H9 (cell line): ENCODE data around the gene SLC39A1. TPM values are rescaled to one million over a fixed set of nuclear protein-coding genes. Genes with fewer than 3 reads are reported as not detected.
A peak's percentile ranks its signal among the peaks of the same experiment; 100 is the strongest.

Experiments used
- DNase-seq: peaks from one replicate; pipeline ENCODE4 v3.0.0-alpha.2; 2017
- H2AFZ ChIP-seq: one replicate; pipeline ENCODE4 v1.6.1; 2013; ENCODE audit warnings: mild to moderate bottlenecking, low read length, control low read depth, moderate library complexity
- H2AK5ac ChIP-seq: 2 replicates; pipeline ENCODE4 v1.6.1; 2013; ENCODE audit warnings: low read length, control low read depth, mixed read lengths; ENCODE audit not compliant: insufficient read length
- H2BK120ac ChIP-seq: one replicate; pipeline ENCODE4 v1.6.1; 2013; ENCODE audit warnings: low read depth, mild to moderate bottlenecking, low read length, control low read depth, inconsistent platforms; ENCODE audit not compliant: poor library complexity, severe bottlenecking
- H2BK12ac ChIP-seq: 2 replicates; pipeline ENCODE4 v1.6.1; 2013; ENCODE audit warnings: low read length, control low read depth, mixed read lengths, low read depth; ENCODE audit not compliant: insufficient read length
- H2BK15ac ChIP-seq: 2 replicates; pipeline ENCODE4 v1.6.1; 2013; ENCODE audit warnings: low read depth, low read length, control low read depth
- H2BK20ac ChIP-seq: one replicate; pipeline ENCODE4 v1.6.1; 2013; ENCODE audit warnings: low read depth, mild to moderate bottlenecking, low read length, control low read depth, inconsistent platforms; ENCODE audit not compliant: poor library complexity, severe bottlenecking
- H2BK5ac ChIP-seq: 2 replicates; pipeline ENCODE4 v1.6.1; 2013; ENCODE audit warnings: low read length, control low read depth, mixed read lengths; ENCODE audit not compliant: insufficient read length
- H3K14ac ChIP-seq: 2 replicates; pipeline ENCODE4 v1.6.1; 2013; ENCODE audit warnings: low read length, control low read depth; ENCODE audit not compliant: insufficient read depth
- H3K18ac ChIP-seq: 2 replicates; pipeline ENCODE4 v1.6.1; 2013; ENCODE audit warnings: low read depth, mild to moderate bottlenecking, mixed read lengths, low read length, control low read depth; ENCODE audit not compliant: insufficient read length
- H3K23ac ChIP-seq: 2 replicates; pipeline ENCODE4 v1.6.1; 2013; ENCODE audit warnings: low read length, control low read depth, mixed read lengths, low read depth; ENCODE audit not compliant: insufficient read length
- H3K23me2 ChIP-seq: 2 replicates; pipeline ENCODE4 v1.6.1; 2013; ENCODE audit warnings: low read depth, mild to moderate bottlenecking, mixed read lengths, low read length, control low read depth; ENCODE audit not compliant: insufficient read length, poor library complexity, severe bottlenecking
- H3K27ac ChIP-seq: 2 replicates; pipeline ENCODE4 v1.5.1; 2013; ENCODE audit warnings: low read length, control low read depth, mixed read lengths, low read depth; ENCODE audit not compliant: insufficient read length
- H3K27me3 ChIP-seq: 2 replicates; pipeline ENCODE4 v1.6.1; 2013; ENCODE audit warnings: low read length, control low read depth, inconsistent platforms; ENCODE audit not compliant: insufficient read depth
- H3K4ac ChIP-seq: 2 replicates; pipeline ENCODE4 v1.6.1; 2013; ENCODE audit warnings: low read depth, mild to moderate bottlenecking, control low read depth, inconsistent platforms, low read length, moderate library complexity
- H3K4me1 ChIP-seq: 2 replicates; pipeline ENCODE4 v1.6.1; 2013; ENCODE audit warnings: low read length, control low read depth, inconsistent platforms; ENCODE audit not compliant: insufficient read depth
- H3K4me2 ChIP-seq: 2 replicates; pipeline ENCODE4 v1.6.1; 2013; ENCODE audit warnings: low read length, control low read depth, mixed read lengths; ENCODE audit not compliant: insufficient read length, insufficient read depth
- H3K56ac ChIP-seq: 2 replicates; pipeline ENCODE4 v1.6.1; 2013; ENCODE audit warnings: low read depth, mild to moderate bottlenecking, mixed read lengths, low read length, control low read depth; ENCODE audit not compliant: insufficient read length
- H3K79me1 ChIP-seq: 2 replicates; pipeline ENCODE4 v1.6.1; 2013; ENCODE audit warnings: low read depth, mild to moderate bottlenecking, moderate library complexity, low read length, control low read depth, inconsistent platforms; ENCODE audit not compliant: insufficient read depth, poor library complexity, severe bottlenecking
- H3K79me2 ChIP-seq: 2 replicates; pipeline ENCODE4 v1.6.1; 2013; ENCODE audit warnings: low read length, control low read depth, inconsistent platforms; ENCODE audit not compliant: insufficient read depth
- H3K9ac ChIP-seq: 2 replicates; pipeline ENCODE4 v1.6.1; 2013; ENCODE audit warnings: low read length, control low read depth, mixed read lengths; ENCODE audit not compliant: insufficient read length; ENCODE audit errors: extremely low read depth
- H3K9me3 ChIP-seq: one replicate; pipeline ENCODE4 v1.6.1; 2013; ENCODE audit warnings: low read depth, low read length, inconsistent platforms; ENCODE audit not compliant: control insufficient read depth
- H3T11ph ChIP-seq: one replicate; pipeline ENCODE4 v1.6.1; 2013; ENCODE audit warnings: mild to moderate bottlenecking, low read length, control low read depth, inconsistent platforms
- H4K20me1 ChIP-seq: one replicate; pipeline ENCODE4 v1.6.1; 2013; ENCODE audit not compliant: control insufficient read depth, insufficient read length, insufficient read depth
- H4K5ac ChIP-seq: 2 replicates; pipeline ENCODE4 v1.6.1; 2013; ENCODE audit warnings: low read depth, mild to moderate bottlenecking, mixed read lengths, low read length, control low read depth; ENCODE audit not compliant: insufficient read length
- H4K8ac ChIP-seq: replicated peaks from 2 replicates; pipeline ENCODE4 v1.6.1; 2013; ENCODE audit warnings: low read length, control low read depth, mixed read lengths, low read depth; ENCODE audit not compliant: insufficient read length
- H4K91ac ChIP-seq: 2 replicates; pipeline ENCODE4 v1.6.1; 2013; ENCODE audit warnings: low read depth, mild to moderate bottlenecking, moderate library complexity, mixed read lengths, low read length, control low read depth; ENCODE audit not compliant: insufficient read length
- H3K27ac Mint-ChIP-seq, 3 experiments: 2 replicates in 2 of 3; 3 replicates in 1 of 3; pipeline ENCODE4 v1.8.0; 2020 to 2021; ENCODE audit warnings: mixed read lengths in 3 of 3, mild to moderate bottlenecking in 1 of 3, moderate library complexity in 1 of 3
- H3K27me3 Mint-ChIP-seq: 2 replicates; pipeline ENCODE4 v1.8.0; 2021; ENCODE audit warnings: low read depth, mild to moderate bottlenecking, moderate library complexity, mixed read lengths
- H3K36me3 Mint-ChIP-seq, 3 experiments: 2 replicates in 2 of 3; 3 replicates in 1 of 3; pipeline ENCODE4 v1.8.0; 2020 to 2021; ENCODE audit warnings: low read depth in 3 of 3, mixed read lengths in 3 of 3; ENCODE audit not compliant: insufficient read depth in 1 of 3
- H3K4me1 Mint-ChIP-seq, 2 experiments: 2 replicates each; pipeline ENCODE4 v1.8.0; 2020; ENCODE audit warnings: mixed read lengths in 2 of 2
- H3K4me3 Mint-ChIP-seq, 2 experiments: 2 replicates in 1 of 2; 3 replicates in 1 of 2; pipeline ENCODE4 v1.8.0; 2020 to 2021; ENCODE audit warnings: mild to moderate bottlenecking in 2 of 2, mixed read lengths in 2 of 2, moderate library complexity in 1 of 2
- H3K9me3 Mint-ChIP-seq, 2 experiments: 2 replicates in 1 of 2; 3 replicates in 1 of 2; pipeline ENCODE4 v1.8.0; 2020; ENCODE audit warnings: mild to moderate bottlenecking in 2 of 2, mixed read lengths in 2 of 2, moderate library complexity in 1 of 2
- WGBS: extraction: QIAGEN DNeasy Blood & Tissue Kit; methylation state at CpG from one replicate; pipeline ENCODE4 v1.1.7; 2013; ENCODE audit warnings: missing lambda C conversion rate, low lambda C conversion rate, mixed read lengths; ENCODE audit not compliant: insufficient read length; ENCODE audit errors: extremely low coverage; 5-methylcytosine and 5-hydroxymethylcytosine counted together
- total RNA-seq: library from RNA; stranded (reverse); gene quantifications from 2 replicates; pipeline ENCODE4 v1.2.1, GENCODE V29; 2021
- TF ChIP-seq, protein P1 (sequence below): fragments of 200-600 bp; sonication (generic); conservative IDR thresholded peaks from 3 replicates; pipeline ENCODE4 v1.8.0; 2021; ENCODE audit warnings: antibody characterized with exemption, mild to moderate bottlenecking

Gene SLC39A1
- total RNA-seq, 1 experiment from 2014 or later: 161 TPM

DNA sequence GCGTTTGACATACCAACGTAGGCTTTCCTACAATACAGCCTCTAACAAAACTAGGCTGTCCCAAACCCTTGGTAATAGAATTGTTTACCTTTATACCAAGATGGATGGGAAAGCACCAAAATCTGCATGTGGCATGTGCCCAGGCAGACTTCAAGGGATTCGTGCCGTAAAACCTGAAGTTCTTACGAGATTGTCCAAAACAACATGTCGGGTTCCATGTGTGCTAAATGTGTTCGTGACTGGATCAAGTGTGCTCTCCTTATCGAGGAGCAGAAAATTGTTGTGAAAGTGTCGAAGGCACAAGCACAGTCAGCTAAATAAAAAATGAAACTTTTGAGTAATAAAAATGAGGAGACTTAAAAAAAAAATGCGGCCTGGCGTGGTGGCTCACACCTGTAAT is 32.3 kb upstream of the SLC39A1 start:
- Histone ChIP-seq H3K27ac (no peak overlapping the region), H4K91ac (no peak overlapping the region), H3K79me2 (peaks cover 3% of the 10 kb centered on the region; the same call in 1 of the 2 replicates), H3T11ph (no peak overlapping the region), H4K5ac (no peak overlapping the region), H4K8ac (no peak overlapping the region), H2AFZ (no peak overlapping the region), H3K9ac (no peak overlapping the region), H3K9me3 (no peaks in the 10 kb centered on the region), H2BK120ac (no peak overlapping the region), H4K20me1 (no peaks in the 10 kb centered on the region), H3K18ac (no peak overlapping the region), H2BK12ac (no peak overlapping the region), H3K27me3 (no peaks in the 10 kb centered on the region), H3K56ac (no peak overlapping the region), H3K79me1 (peaks cover 4% of the 10 kb centered on the region), H3K23me2 (no peaks in the 10 kb centered on the region), H3K14ac (no peak overlapping the region), H3K4ac (no peak overlapping the region), H3K23ac (no peak overlapping the region), H3K4me2 (no peak overlapping the region), H2BK20ac (no peak overlapping the region), H2BK15ac (no peak overlapping the region), H3K4me1 (no peaks in the 10 kb centered on the region), H2BK5ac (no peak overlapping the region), H2AK5ac (no peak overlapping the region)
- no peak for DNase-seq
- TF ChIP-seq, protein P1, sequence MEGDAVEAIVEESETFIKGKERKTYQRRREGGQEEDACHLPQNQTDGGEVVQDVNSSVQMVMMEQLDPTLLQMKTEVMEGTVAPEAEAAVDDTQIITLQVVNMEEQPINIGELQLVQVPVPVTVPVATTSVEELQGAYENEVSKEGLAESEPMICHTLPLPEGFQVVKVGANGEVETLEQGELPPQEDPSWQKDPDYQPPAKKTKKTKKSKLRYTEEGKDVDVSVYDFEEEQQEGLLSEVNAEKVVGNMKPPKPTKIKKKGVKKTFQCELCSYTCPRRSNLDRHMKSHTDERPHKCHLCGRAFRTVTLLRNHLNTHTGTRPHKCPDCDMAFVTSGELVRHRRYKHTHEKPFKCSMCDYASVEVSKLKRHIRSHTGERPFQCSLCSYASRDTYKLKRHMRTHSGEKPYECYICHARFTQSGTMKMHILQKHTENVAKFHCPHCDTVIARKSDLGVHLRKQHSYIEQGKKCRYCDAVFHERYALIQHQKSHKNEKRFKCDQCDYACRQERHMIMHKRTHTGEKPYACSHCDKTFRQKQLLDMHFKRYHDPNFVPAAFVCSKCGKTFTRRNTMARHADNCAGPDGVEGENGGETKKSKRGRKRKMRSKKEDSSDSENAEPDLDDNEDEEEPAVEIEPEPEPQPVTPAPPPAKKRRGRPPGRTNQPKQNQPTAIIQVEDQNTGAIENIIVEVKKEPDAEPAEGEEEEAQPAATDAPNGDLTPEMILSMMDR: no peak
- Mint-ChIP-seq H3K27ac (peak overlapping the region in 1 of 3 experiments; percentile 87; a peak in 2 of 7 replicates), H3K27me3 (peaks cover 2% of the 10 kb centered on the region; the same call in 1 of the 2 replicates), H3K36me3 (peaks cover 35 to 50% (median 46%) of the 10 kb centered on the region in 3 experiments), H3K4me1 (peaks cover 13 to 15% of the 10 kb centered on the region in 2 experiments), H3K4me3 (no peak overlapping the region), H3K9me3 (peaks cover 0 to 3% of the 10 kb centered on the region in 2 experiments; a peak in 3 of 5 replicates)
- WGBS: no CpG with 5 or more reads among the region's 11 CpGs
